K562 (cell line): ENCODE data around the gene LUC7L. TPM values are rescaled to one million over a fixed set of nuclear protein-coding genes. Genes with fewer than 3 reads are reported as not detected.

Experiments
- CTCFL ChIP-seq: IDR thresholded peaks from 2 replicates; pipeline ENCODE4 v1.6.1; 2011; ENCODE audit warnings: borderline replicate concordance, low read depth, mild to moderate bottlenecking, moderate library complexity, low read length; ENCODE audit not compliant: insufficient read depth, poor library complexity, severe bottlenecking
- ELF2 ChIP-seq: fragments of 250-450 bp; sonication (Bioruptor Pico); IDR thresholded peaks from 2 replicates; pipeline ENCODE4 v1.5.0; 2021; ENCODE audit warnings: mild to moderate bottlenecking
- HDAC8 ChIP-seq: fragments of 450-650 bp; IDR thresholded peaks from 2 replicates; pipeline ENCODE4 v1.6.1; 2016; ENCODE audit warnings: mild to moderate bottlenecking, missing genetic modification characterization, moderate library complexity, missing compliant biosample characterization
- HMGN3 ChIP-seq: IDR thresholded peaks from 2 replicates; pipeline ENCODE4 v1.6.1; 2011; ENCODE audit warnings: borderline replicate concordance, low read depth, mild to moderate bottlenecking, mixed read lengths, low read length; ENCODE audit not compliant: insufficient read length; ENCODE audit errors: extremely low read depth
- KAT8 ChIP-seq: fragments of 450-650 bp; IDR thresholded peaks from 2 replicates; pipeline ENCODE4 v1.6.1; 2016; ENCODE audit warnings: low read depth, mild to moderate bottlenecking
- MEF2A ChIP-seq: IDR thresholded peaks from 2 replicates; pipeline ENCODE4 v1.6.1; 2011; ENCODE audit warnings: low read depth, mild to moderate bottlenecking, low read length, moderate library complexity; ENCODE audit not compliant: control insufficient read depth
- PTBP1 ChIP-seq: fragments of 200-400 bp; formaldehyde crosslinking; IDR thresholded peaks from 2 replicates; pipeline ENCODE4 v1.6.1; 2017; ENCODE audit warnings: low read depth, low read length
- SIN3A ChIP-seq, 2 experiments: fragments of 150-350 bp in 1 of 2; IDR thresholded peaks; 2 replicates each; pipeline ENCODE4 v1.6.1; 2011 to 2016; ENCODE audit warnings: borderline replicate concordance in 2 of 2, low read depth in 2 of 2, low read length in 2 of 2, mild to moderate bottlenecking in 2 of 2, moderate library complexity in 2 of 2; ENCODE audit not compliant: control insufficient read depth in 1 of 2
- SIN3B ChIP-seq: fragments of 450-650 bp; IDR thresholded peaks from 2 replicates; pipeline ENCODE4 v1.6.1; 2017; ENCODE audit warnings: low read depth, mild to moderate bottlenecking, moderate library complexity
- TAL1 ChIP-seq: fragments of 450-650 bp; IDR thresholded peaks from 2 replicates; pipeline ENCODE4 v1.6.1; 2016; ENCODE audit warnings: mild to moderate bottlenecking
- TCF7 ChIP-seq: sonication (generic); IDR thresholded peaks from 2 replicates; pipeline ENCODE4 v1.6.1; 2016; ENCODE audit warnings: antibody characterized with exemption, borderline replicate concordance
- THRAP3 ChIP-seq: fragments of 450-650 bp; IDR thresholded peaks from 2 replicates; pipeline ENCODE4 v1.6.1; 2016; ENCODE audit warnings: mild to moderate bottlenecking, inconsistent platforms, borderline replicate concordance
- ZNF398 ChIP-seq: fragments of 250-450 bp; sonication (Bioruptor Pico); IDR thresholded peaks from 2 replicates; pipeline ENCODE4 v1.8.0; 2021; ENCODE audit warnings: moderate library complexity, mild to moderate bottlenecking, inconsistent platforms
- ZNF592 ChIP-seq: fragments of 450-650 bp; IDR thresholded peaks from 2 replicates; pipeline ENCODE4 v1.6.1; 2017; ENCODE audit warnings: antibody characterized with exemption, mild to moderate bottlenecking
- ZNF785 ChIP-seq: fragments of 250-450 bp; sonication (Bioruptor Pico); IDR thresholded peaks from 2 replicates; pipeline ENCODE4 v1.4.0; 2020; ENCODE audit warnings: mild to moderate bottlenecking
- ZZZ3 ChIP-seq: fragments of 450-650 bp; IDR thresholded peaks from 2 replicates; pipeline ENCODE4 v1.6.1; 2016; ENCODE audit warnings: antibody characterized with exemption, mild to moderate bottlenecking, moderate library complexity
- polyA plus RNA-seq, 8 experiments: library from polyadenylated mRNA; depleted of rRNA in 4 of 8; stranded (reverse) in 5 of 8; unstranded in 3 of 8; fragments of >200 nt; fragmentation: Nextera tagmentation in 2 of 8; fragmentation: Illumina TruSeq in 1 of 8; extraction: Ambion mirVana in 2 of 8; extraction: Trizol in 1 of 8; gene quantifications; 2 replicates each; pipeline versions ENCODE4 v1.2.1 to v1.2.3, GENCODE V29; 2011 to 2014; ENCODE audit warnings: inconsistent platforms in 1 of 8, missing spikeins in 1 of 8
- total RNA-seq, 7 experiments: library from RNA; depleted of rRNA in 6 of 7; stranded (reverse); fragments of >200 nt in 6 of 7; fragmentation: Illumina TruSeq in 2 of 7; extraction: Trizol in 2 of 7; gene quantifications; 2 replicates each; pipeline versions ENCODE4 v1.2.1 to v1.2.3, GENCODE V29; 2011 to 2021; ENCODE audit warnings: low replicate concordance in 1 of 7

Gene LUC7L
- total and polyA plus RNA-seq, 9 of the 15 experiments (the other 6 are each of a cell fraction or from before 2014, with no cell fraction given) = 1.7 to 93.3 (median 59.5) TPM

- no peak for TF ChIP-seq THRAP3
- TF ChIP-seq PTBP1 = no peak
- TF ChIP-seq KAT8 = no peak
- TF ChIP-seq HMGN3 = peak; percentile 72
- no peak for TF ChIP-seq CTCFL
- TF ChIP-seq MEF2A = no peak
- TF ChIP-seq SIN3B = peak; percentile 87
- no peak for TF ChIP-seq TAL1
- TF ChIP-seq ZNF785 (CRISPR knock-in tag) = no peak
- TF ChIP-seq SIN3A (IDR thresholded peaks at IDR 0.05; ENCODE audit: borderline replicate concordance in 2 of 2, control insufficient read depth in 1 of 2, low read depth in 2 of 2, low read length in 2 of 2) = peak; percentile 21 to 71; a peak in 2 of 4 replicates
- TF ChIP-seq ZZZ3 = no peak
- peak; percentile 80 for TF ChIP-seq ELF2
- no peak; the same call in 1 of the 2 replicates for TF ChIP-seq TCF7
- no peak for TF ChIP-seq ZNF398 (CRISPR knock-in tag)
- peak; percentile 96 for TF ChIP-seq ZNF592
- no peak; the same call in 1 of the 2 replicates for TF ChIP-seq HDAC8 (tag)
These were observed at the start of gene LUC7L (continued) for GRCh38 chr16:228852-229730.
